HG03108 (cell line): ENCODE results near the gene CCL19.
A peak's percentile ranks its signal among the peaks of the same experiment; 100 is the strongest.
"Not testable (repeated sequence)": the region's sequence is repeated elsewhere in the genome, so short reads cannot be mapped to it uniquely, and the experiment has no call there.

Experiments
- ATAC-seq: cut with Tn5 transposase; IDR thresholded peaks from one replicate; pipeline ENCODE4 v1.9.1; 2021; ENCODE audit warnings: moderate library complexity; ENCODE audit not compliant: unreplicated experiment

Gene CCL19

GRCh38 chr9:34690983-34691935, at the start of gene CCL19:
Gene CCL19 (minus strand): TSS chr9:34691276. CDS start chr9:34691139, 137 bp downstream.
- ATAC-seq: no peak

GRCh38 chr9:34740176-34740575, 49.1 kb upstream of the CCL19 start:
- not testable (repeated sequence) for ATAC-seq

- ATAC-seq: no peak
Observed at GRCh38 chr9:34737677-34738260, 46.7 kb upstream of the CCL19 start.

GRCh38 chr9:34734720-34735119, 43.6 kb upstream of the CCL19 start:
- no peak for ATAC-seq

GRCh38 chr9:34732886-34733285, 41.8 kb upstream of the CCL19 start:
- ATAC-seq: no peak

- ATAC-seq: no peak
Observed at GRCh38 chr9:34732478-34732877, 41.4 kb upstream of the CCL19 start.

- no peak for ATAC-seq
Observed at GRCh38 chr9:34723141-34723540, 32.1 kb upstream of the CCL19 start.

- ATAC-seq: not testable (repeated sequence)
Observed at GRCh38 chr9:34719769-34720025, 28.6 kb upstream of the CCL19 start.

- no peak for ATAC-seq
Observed at GRCh38 chr9:34719021-34719768, 28.1 kb upstream of the CCL19 start.

- no peak for ATAC-seq
Observed at GRCh38 chr9:34717996-34718614, 27.0 kb upstream of the CCL19 start.

GRCh38 chr9:34716711-34717110, 25.6 kb upstream of the CCL19 start:
- ATAC-seq: no peak

- no peak for ATAC-seq
Observed at GRCh38 chr9:34715639-34716215, 24.7 kb upstream of the CCL19 start.

- no peak for ATAC-seq
Observed at GRCh38 chr9:34714007-34714406, 22.9 kb upstream of the CCL19 start.

- ATAC-seq: no peak
Observed at GRCh38 chr9:34712140-34712539, 21.1 kb upstream of the CCL19 start.

GRCh38 chr9:34710023-34710422, 18.9 kb upstream of the CCL19 start, which contains the start of gene CCL21:
Gene CCL21 (minus strand): TSS chr9:34710136. CDS start chr9:34710066, 70 bp downstream.
- no peak for ATAC-seq

- no peak for ATAC-seq
Observed at GRCh38 chr9:34709196-34709978, 18.3 kb upstream of the CCL19 start.

GRCh38 chr9:34707130-34707529, 16.1 kb upstream of the CCL19 start:
- no peak for ATAC-seq

- ATAC-seq: peak; percentile 75
Observed at GRCh38 chr9:34701769-34702736, 11.0 kb upstream of the CCL19 start.
